GM18505 (cell line): ENCODE results near the gene UAP1L1.

Experiments
- ATAC-seq: cut with Tn5 transposase; IDR thresholded peaks from one replicate; pipeline ENCODE4 v1.9.1; 2021; ENCODE audit not compliant: unreplicated experiment
- POLR2A ChIP-seq: IDR thresholded peaks from 4 replicates; pipeline ENCODE4 v1.6.1; 2011; ENCODE audit warnings: borderline replicate concordance; ENCODE audit not compliant: insufficient read depth, insufficient read length; ENCODE audit errors: extremely low read depth

UAP1L1 gene

DNA sequence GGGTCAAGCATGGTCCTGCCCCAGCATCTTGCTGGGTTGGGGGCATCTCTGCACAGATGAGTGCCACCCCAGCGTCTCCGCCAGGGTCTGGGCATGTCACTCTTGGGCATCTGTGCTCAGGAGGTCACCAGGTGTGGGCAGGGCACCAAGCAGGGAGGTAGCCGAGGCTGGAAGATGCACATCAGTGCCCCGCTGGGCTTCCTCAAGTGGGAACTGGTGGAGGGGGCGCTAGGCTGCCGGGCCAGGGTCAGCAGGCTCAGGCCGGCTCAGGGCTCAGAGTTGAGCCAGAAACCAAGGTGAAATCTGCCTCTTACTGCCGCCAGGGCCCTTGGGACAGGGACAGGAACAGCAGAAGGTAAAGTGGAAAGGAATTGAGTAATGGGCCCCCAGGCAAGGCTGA, 41.4 kb upstream of the UAP1L1 start:
- TF ChIP-seq POLR2A, result no peak
- no peak for ATAC-seq

DNA sequence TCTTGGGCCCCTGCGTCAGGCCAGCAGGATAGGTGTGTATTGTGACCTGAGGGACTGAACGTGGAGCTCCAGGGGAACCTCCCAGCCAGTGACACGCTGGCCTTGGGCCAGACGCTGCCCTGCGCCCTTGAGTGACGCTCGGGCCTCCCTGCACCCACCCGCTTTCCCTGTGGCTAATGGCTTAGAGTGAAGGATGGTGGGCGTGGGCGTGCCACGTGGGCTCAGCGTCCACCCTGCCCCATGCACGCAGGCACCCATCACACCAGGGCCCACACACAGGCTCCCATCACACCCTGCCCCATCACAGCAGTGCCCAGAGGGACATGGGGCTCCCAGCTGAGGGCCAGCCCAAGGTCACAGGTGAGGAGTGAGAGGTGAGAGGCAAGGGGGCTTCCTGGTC, 40.3 kb upstream of the UAP1L1 start:
- ATAC-seq, result no peak
- TF ChIP-seq POLR2A, result no peak

DNA sequence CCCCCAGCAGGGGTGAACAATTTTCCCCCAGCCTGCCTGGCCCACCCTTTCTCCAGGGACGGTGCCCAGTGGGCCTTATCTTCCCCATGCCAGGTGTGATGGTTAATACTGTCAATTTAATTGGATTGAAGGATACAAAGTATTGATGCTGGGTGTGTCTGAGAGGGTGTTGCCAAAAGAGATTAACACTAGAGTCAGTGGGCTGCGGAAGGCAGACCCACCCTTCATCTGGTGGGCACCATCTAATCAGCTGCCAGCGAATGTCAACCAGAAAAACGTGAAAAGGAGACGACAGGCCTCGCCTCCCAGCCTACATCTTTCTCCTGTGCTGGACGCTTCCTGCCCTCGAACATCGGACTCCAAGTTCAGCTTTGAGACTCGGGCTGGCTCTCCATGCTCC, 39.8 kb upstream of the UAP1L1 start:
- TF ChIP-seq POLR2A, result no peak
- no peak for ATAC-seq

DNA sequence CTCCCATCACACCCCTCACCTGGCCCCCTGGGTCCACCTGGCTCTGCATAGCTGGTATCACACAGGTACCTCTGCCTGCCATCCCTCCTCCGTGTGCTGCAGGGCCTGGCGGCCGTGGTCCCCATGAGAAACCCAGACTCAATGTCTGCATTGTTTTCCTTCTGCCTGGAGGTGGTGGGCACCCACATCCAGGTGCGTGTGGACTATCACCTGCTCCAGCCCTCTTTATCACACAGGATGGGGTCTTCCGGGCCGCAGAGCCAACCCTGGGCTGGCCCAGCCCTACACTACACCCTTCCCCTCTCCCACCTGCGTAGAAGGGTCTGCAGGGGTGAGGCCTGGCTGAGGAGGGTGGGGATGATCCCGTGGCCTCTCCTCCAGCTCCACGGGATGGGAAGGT, 38.4 kb upstream of the UAP1L1 start:
- TF ChIP-seq POLR2A, result no peak
- no peak for ATAC-seq

DNA sequence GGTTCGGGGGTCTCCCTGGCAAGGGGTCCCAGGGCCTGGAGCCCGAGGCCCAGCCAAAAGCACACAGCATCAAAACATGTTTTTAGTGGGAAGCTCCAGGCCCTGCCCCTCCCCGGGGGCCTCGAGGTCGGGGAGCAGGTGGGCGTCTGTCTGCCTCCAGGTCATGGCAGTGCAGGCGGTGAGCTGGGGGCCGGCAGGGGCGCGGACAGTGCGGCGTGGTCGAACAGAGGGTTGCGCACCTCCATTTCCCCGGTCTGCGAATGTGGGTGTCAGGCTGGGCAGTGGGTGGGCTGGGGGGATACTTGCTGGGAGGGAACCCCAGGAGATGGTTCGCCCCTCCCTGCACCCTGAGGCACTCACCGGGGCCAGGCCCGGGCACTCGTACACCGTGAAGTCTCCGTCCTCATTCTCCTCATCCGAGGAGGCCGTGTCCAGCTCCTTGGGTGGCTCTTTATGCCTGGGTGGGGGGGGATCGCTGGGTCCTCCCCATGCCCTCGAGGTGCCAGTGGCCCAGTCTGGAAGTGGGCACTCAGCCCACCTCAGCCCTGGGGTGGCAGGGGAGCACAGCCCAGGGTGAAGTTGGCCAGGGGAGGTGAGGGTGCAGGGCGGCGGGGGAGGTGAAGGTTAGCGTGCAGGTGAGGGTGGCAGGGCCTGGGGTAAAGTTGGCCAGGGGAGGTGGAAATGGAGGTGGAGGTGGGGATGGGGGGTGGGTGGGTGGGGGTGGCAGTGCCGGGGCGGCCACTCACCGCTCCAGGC, 37.5 kb upstream of the UAP1L1 start:
- TF ChIP-seq POLR2A, result no peak
- no peak for ATAC-seq

DNA sequence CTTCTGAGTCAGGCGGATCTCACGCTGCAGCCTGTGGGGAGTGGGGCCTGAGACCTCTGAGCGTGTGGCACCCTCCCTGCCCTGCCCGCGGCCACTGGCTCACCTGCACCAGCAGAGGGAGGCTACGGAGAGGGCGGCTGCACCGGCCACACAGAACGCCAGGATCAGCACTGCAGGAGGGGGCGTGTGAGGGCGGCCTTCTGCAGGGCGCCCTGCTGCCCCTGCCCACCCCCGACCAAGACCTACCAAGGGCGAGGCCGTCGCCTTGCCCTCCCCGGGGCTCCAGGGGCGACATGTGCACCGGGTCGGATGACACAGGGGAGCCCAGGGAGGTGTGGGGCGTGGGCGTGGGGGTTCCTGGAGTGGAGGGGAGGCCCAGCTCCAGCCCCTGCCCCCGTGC, 36.7 kb upstream of the UAP1L1 start:
- no peak for TF ChIP-seq POLR2A
- no peak for ATAC-seq

DNA sequence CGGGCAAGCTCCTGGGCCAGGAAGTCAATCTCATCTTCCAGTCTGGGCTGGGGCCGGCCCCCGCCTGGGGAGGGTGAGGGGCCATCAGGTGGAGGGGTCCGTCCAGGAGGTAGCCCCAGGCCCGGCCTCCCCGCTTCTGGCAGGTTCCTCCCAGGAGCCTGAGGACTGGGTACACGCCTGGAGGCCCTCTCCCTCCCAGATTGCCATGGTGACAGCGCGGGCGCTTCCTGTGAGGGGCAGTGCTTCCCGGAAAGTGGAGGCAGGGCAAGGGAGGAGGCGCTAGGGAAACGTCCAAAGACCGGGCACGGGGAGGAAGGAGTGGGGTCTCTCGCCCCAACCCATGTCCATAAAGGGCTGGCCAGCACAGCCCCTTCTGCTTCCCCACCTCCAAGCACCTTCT, 36.2 kb upstream of the UAP1L1 start:
- TF ChIP-seq POLR2A, result no peak
- ATAC-seq, result no peak

DNA sequence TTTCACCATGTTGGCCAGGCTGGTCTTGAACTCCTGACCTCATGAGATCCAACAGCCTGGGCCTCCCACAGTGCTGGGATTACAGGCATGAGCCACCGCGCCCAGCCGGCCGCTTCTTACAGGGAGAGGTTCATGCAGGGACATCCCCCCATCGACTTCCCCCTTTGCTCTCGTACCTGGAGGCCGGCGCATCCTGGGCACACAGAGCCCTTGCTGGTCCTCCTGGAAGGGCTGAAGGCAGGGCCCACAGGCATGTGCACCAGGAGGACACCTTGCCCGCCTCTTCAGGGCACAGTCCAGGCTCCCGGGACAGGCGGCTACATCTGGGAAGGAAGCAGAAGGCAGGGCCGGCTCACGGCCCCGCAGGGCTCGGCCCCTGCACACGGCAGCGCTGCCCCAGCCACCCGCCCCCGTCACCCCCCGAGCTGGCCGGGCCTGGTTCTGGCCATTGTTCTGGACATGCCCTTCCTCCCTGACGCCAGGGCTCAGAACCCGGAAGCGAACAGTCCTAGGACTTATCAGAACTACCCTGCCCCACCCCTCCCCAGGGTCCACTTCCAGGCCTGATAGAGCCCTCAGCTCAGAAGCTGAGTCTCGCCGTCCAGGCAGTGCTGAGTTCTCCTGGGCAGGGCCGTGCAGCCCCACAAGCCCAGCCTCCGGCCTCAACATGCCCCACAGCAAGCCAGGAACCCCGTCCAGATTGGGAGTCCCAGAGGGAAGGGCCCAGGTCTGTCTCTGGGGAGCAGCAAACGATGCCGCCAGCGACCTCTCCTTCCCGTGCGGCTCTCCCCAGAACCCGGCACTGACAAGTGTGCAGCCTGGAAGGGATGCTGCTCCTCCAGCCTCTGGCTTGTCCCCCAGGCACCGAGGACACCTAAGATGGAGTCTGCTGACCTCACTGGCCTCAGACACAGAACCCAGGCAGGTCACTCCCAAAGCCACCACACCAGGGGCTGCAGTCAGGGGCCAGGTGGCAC, 34.3 kb upstream of the UAP1L1 start:
- ATAC-seq, result no peak
- no peak for TF ChIP-seq POLR2A

DNA sequence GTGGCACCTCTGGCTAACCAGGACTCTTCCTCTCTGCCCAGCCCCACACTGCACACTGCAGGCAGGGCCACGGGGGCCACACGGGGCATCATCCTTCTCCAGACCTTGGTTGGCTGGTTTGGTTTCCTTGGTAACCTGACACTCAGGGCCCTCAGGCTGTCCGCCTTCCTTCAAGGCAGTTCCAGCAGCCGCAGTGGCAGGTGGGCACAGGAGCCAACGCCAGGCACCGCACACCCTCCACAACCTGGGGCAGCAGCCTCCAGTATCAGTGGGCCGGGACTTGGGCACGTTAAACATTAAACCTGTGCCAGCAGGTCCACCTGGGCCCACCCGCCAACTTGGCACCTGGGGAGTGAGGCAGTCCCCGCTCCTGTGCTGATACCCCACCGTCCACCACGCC, 33.3 kb upstream of the UAP1L1 start:
- no peak for TF ChIP-seq POLR2A
- no peak for ATAC-seq

DNA sequence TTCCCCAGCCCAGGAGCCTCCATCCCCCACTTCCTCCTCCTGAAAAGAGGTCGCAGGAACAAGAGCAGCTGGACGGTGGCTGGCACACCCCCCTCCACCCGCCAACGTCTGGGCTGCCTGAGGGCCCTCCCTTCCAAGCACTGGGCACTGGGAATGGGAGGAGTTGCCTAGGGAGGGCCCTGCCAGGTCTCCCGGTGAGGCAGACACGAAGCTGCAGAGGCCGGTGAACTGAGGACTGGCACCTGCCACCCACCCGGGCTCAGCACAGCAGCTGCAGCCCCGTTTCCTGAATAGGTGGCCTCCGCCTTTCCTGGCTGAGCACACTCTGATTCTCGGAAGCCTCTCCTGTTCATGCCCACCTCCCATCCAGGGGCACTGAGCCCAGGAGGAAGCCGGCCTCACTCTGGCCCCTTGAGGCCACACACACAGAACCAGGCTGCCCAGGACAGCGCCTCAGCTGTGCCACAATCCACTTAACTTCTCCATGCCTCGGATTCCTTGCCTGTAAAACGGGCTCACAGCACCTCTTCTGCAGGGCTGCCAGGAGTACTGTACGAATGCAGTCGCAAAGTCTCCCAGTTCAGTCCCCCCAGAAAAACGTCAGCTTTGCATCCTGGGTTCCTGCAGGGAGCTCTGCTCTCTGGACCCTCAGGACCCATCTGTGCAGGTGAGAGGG, 32.7 kb upstream of the UAP1L1 start:
- TF ChIP-seq POLR2A, result no peak
- no peak for ATAC-seq

DNA sequence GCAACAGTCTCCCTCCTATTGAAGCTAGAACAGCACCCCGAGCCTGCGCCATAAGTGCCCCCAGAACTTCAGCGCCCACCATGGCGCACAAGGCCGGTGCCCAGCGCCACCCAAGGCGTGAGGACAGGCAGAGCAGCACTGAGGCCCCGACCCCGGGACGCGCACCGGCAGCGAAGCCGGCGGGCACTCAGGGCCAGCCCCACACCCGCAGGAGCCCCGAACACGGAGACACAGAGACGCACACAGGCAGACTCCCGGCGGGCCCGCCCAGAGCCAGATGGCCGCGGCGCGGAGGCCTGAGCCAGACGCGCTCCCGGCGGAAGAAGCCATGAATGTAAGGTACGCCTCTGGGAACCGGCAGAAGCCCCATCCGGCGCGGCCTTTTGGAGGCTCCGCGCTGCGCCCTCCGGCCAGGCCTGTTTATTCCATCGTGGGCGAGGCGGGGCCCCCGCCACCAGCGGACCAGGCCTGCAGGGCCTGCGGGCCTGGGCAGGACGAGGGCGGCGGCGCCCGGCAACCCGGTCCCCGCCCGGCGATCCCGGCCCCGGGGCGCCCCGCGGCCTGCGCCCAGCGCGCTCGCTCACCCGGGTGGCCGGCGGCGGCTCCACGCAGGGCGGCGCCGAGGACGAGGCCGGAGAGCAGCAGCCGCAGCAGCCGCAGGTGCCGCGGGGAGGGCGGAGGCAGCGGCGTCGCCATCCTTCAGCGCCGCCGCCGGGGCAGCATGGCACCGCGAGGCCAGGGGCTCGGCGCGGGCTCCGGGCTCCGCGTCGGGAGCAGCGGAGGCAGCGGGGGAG, 31.8 kb upstream of the UAP1L1 start:
- no peak for TF ChIP-seq POLR2A
- ATAC-seq, result no peak

DNA sequence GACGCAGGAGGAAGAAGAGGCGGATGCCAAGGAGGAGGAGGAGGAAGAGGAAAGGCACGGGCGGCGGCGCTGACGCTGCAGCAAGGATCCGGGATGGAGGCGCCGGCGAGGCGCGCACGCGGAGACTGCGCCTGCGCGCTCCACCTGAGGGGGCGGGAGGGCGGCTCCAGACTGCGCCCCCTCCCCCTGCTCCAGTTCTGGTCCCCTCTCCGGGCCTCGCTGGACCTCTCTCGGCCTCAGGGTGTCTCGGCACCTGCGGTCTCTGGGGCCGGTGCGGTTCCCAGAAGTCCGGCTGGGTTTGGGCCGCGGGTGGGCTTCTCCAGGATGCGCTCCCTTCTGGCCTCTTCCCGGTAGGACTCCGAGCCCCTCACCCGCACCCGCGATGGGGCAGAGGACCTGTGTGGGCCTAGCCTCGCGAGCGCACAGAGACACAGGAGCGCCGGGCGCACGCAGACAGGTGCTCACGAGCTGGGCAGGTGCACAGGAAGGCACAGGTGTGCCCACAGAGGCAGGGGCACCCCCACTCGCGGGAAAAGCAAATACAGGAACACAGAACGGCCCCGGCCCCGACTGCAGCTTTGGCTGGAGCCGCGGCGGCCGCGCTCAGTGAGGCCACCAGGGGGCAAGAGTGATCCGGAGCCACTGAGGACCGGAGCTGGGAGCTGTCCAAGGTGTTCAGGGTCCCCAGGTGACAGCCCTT, 31.1 kb upstream of the UAP1L1 start, which contains the start of gene NPDC1:
Gene NPDC1, minus strand, starts transcription at position 90 of the 700 bp plus-strand sequence. CDS start 188 bp downstream, outside the sequence.
- ATAC-seq, result no peak
- TF ChIP-seq POLR2A, result no peak
